Peyer's patch (tissue), 4 donors: Measurements from ENCODE around the gene HELB. TPM values are rescaled to one million over a fixed set of nuclear protein-coding genes. Genes with fewer than 3 reads are reported as not detected.

Experiments
- DNase-seq, 3 donors: peaks; one replicate each; pipeline ENCODE4 v3.0.0-alpha.2; 2017 to 2019
- H3K27ac ChIP-seq, 4 donors: fragments of 200-600 bp; sonication (generic); one replicate each; pipeline ENCODE4 v1.5.1; 2016 to 2019
- H3K27me3 ChIP-seq, 2 donors: fragments of 200-600 bp; sonication (generic); one replicate each; pipeline ENCODE4 v1.5.1; 2019
- H3K36me3 ChIP-seq, 3 donors: fragments of 200-600 bp; sonication (generic); one replicate each; pipeline ENCODE4 v1.5.1; 2016 to 2019
- H3K4me1 ChIP-seq, 4 donors: fragments of 200-600 bp; sonication (generic); one replicate each; pipeline ENCODE4 v1.5.1; 2016 to 2019
- H3K4me3 ChIP-seq, 4 donors: fragments of 200-600 bp; sonication (generic); 1 replicate in 3 of 4; 2 replicates in 1 of 4; pipeline ENCODE4 v1.5.1; 2016 to 2019; ENCODE audit warnings: mild to moderate bottlenecking in 1 of 4
- H3K9me3 ChIP-seq, 4 donors: fragments of 200-600 bp; sonication (generic); one replicate each; pipeline ENCODE4 v1.5.1; 2016 to 2019; ENCODE audit warnings: mild to moderate bottlenecking in 1 of 4
- POLR2A ChIP-seq, 2 donors: fragments of 450-650 bp; IDR thresholded peaks; one replicate each; pipeline ENCODE4 v1.5.1; 2017; ENCODE audit warnings: antibody characterized with exemption in 2 of 2, mild to moderate bottlenecking in 2 of 2, moderate library complexity in 2 of 2
- total RNA-seq, 4 donors: library from RNA; depleted of rRNA; stranded (reverse); fragments of >200 nt; gene quantifications; one replicate each; pipeline ENCODE4 v1.1.0, GENCODE V29; 2016
- TF ChIP-seq, protein P1 (sequence below), 6 experiments: fragments of 450-650 bp in 4 of 6; fragments of 200-600 bp in 2 of 6; sonication (generic) in 1 of 6; IDR thresholded peaks; one replicate each; pipeline ENCODE4 v1.5.1; 2017 to 2019; ENCODE audit warnings: antibody characterized with exemption in 6 of 6, mild to moderate bottlenecking in 3 of 6, moderate library complexity in 1 of 6

HELB gene
- total RNA-seq, 4 donors from 2014 or later = 6.1 to 19.8 (median 8.3) TPM

DNA sequence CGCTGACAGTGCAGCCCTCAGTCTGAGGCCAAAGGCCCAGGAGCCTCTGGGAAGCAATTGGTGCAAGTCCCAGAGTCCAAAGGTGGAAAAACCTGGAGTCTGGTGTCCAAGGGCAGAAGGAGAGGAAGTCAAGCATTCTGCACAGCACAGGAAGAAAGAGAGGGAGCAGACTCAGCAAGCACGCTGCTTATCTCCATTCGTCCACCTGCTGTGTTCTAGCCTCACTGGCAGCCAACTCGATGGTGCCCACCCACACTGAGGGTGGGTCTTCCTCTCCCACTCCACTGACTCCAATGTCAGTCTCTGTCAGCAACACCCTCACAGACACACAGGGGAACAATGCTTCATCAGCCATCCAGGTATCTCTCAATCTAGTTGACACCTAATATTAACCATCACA lies 38.8 kb downstream of the HELB start:
- no peak overlapping the region for H3K27ac ChIP-seq
- peak in 1 of 3 donors; percentile 52 for DNase-seq
- no peak overlapping the region for H3K4me3 ChIP-seq
- H3K9me3 ChIP-seq = no peaks in the 10 kb centered on the region
- TF ChIP-seq, protein P1, sequence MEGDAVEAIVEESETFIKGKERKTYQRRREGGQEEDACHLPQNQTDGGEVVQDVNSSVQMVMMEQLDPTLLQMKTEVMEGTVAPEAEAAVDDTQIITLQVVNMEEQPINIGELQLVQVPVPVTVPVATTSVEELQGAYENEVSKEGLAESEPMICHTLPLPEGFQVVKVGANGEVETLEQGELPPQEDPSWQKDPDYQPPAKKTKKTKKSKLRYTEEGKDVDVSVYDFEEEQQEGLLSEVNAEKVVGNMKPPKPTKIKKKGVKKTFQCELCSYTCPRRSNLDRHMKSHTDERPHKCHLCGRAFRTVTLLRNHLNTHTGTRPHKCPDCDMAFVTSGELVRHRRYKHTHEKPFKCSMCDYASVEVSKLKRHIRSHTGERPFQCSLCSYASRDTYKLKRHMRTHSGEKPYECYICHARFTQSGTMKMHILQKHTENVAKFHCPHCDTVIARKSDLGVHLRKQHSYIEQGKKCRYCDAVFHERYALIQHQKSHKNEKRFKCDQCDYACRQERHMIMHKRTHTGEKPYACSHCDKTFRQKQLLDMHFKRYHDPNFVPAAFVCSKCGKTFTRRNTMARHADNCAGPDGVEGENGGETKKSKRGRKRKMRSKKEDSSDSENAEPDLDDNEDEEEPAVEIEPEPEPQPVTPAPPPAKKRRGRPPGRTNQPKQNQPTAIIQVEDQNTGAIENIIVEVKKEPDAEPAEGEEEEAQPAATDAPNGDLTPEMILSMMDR (IDR thresholded peaks at IDR 0.05) = no peak
- TF ChIP-seq POLR2A (IDR thresholded peaks at IDR 0.05) = no peak
- no peaks in the 10 kb centered on the region for H3K4me1 ChIP-seq
- H3K27me3 ChIP-seq = no peaks in the 10 kb centered on the region
- H3K36me3 ChIP-seq = peaks cover 0 to 17% (median 0%) of the 10 kb centered on the region in 3 donors

DNA sequence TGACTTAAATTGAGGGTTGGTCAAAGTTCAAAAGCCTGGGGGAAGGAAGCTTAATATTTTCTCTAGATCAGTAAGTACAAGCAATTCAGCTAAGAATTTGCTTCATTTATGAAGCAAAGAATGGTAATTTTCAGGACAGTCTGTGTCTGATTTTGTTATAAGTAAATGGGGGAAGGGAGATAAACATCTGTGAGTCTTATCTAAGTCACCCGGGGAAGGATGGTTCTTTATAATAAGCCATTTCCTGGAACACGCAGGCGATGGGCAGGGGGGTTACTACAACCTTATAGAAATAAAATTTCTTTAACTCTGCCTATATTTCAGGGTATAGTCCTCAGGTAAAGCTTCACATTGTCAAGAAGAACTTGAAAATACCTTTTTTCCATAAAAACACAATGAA lies 42.9 kb downstream of the HELB start:
- no peak for TF ChIP-seq POLR2A (IDR thresholded peaks at IDR 0.05)
- TF ChIP-seq, protein P1 (IDR thresholded peaks at IDR 0.05) = no peak
- Histone ChIP-seq H3K9me3 (no peaks in the 10 kb centered on the region), H3K4me1 (no peaks in the 10 kb centered on the region), H3K27ac (no peak overlapping the region), H3K4me3 (no peak overlapping the region), H3K27me3 (no peaks in the 10 kb centered on the region), H3K36me3 (peaks cover 0 to 5% (median 0%) of the 10 kb centered on the region in 3 donors)
- DNase-seq = no peak

DNA sequence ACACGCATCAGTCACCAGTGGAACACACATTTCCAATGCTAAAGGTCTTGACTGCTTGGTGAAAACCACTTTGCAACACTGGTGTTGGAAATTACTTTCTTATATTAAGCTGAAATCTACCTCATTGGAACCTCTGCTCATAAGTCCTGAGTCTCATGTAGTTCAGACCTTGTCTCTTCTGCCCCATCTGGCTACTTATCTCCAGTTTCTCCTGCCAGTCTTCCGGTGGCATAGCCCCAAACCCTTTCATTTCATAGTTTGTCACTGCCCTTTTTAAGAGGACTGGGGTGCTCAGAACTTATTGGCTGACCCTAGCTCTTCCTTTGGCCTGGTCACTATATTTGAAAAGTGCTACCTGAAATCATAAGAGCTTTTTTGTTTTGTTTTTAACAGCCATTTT lies 43.7 kb downstream of the HELB start:
- no peaks in the 10 kb centered on the region for H3K9me3 ChIP-seq
- no peak overlapping the region for H3K4me3 ChIP-seq
- no peaks in the 10 kb centered on the region for H3K27me3 ChIP-seq
- H3K36me3 ChIP-seq = peaks cover 0 to 5% (median 0%) of the 10 kb centered on the region in 3 donors
- no peak for TF ChIP-seq POLR2A (IDR thresholded peaks at IDR 0.05)
- TF ChIP-seq, protein P1 (IDR thresholded peaks at IDR 0.05) = no peak
- H3K27ac ChIP-seq = no peak overlapping the region
- DNase-seq = no peak
- H3K4me1 ChIP-seq = no peaks in the 10 kb centered on the region

DNA sequence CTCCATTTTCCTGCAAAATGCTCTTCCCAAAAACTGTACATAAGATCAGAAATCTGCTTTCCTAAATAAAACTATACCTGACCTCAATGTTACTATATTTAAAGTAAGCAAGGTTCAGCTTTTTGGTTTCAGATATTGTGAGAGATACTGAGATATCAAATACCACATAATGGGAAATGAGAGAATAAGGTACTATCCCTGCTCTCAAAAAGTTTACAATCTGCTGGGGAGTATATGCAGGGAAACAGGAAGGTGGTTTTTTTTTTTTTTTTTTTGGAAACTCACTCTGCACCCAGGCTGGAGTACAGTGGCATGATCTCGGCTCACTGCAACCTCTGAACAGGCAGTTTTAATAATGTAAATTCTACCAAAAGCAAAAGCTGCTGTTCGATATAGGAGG lies 49.0 kb downstream of the HELB start:
- Histone ChIP-seq H3K27ac (no peak overlapping the region), H3K9me3 (no peaks in the 10 kb centered on the region), H3K4me1 (no peaks in the 10 kb centered on the region), H3K36me3 (no peaks in the 10 kb centered on the region), H3K4me3 (no peak overlapping the region), H3K27me3 (no peaks in the 10 kb centered on the region)
- TF ChIP-seq, protein P1 (IDR thresholded peaks at IDR 0.05) = no peak
- no peak for TF ChIP-seq POLR2A (IDR thresholded peaks at IDR 0.05)
- no peak for DNase-seq

DNA sequence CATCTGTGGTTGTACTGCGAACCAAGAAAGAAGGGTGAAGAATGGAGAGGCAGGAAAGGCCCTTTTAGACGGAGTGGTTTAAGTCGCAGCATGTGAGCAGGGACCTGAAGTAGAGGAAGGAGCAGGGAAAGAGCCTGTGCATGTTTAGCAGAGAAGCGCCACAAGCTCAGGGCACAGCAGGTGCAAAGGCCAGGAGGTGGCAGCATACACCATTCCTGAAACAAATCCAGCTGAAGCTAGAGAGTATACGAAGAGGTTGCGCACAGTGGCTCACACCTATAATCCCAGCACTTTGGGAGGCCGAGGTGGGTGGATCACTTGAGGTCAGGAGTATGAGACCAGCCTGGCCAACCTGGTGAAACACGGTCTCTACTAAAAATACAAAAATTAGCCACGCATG lies 49.9 kb downstream of the HELB start:
- no peak for DNase-seq
- Histone ChIP-seq H3K9me3 (no peaks in the 10 kb centered on the region), H3K4me3 (no peak overlapping the region), H3K4me1 (no peaks in the 10 kb centered on the region), H3K27me3 (no peaks in the 10 kb centered on the region), H3K36me3 (no peaks in the 10 kb centered on the region), H3K27ac (no peak overlapping the region)
- TF ChIP-seq, protein P1 (IDR thresholded peaks at IDR 0.05) = peak in 3 of 6 experiments; percentile 9 to 22 (median 13)
- TF ChIP-seq POLR2A (IDR thresholded peaks at IDR 0.05) = no peak

DNA sequence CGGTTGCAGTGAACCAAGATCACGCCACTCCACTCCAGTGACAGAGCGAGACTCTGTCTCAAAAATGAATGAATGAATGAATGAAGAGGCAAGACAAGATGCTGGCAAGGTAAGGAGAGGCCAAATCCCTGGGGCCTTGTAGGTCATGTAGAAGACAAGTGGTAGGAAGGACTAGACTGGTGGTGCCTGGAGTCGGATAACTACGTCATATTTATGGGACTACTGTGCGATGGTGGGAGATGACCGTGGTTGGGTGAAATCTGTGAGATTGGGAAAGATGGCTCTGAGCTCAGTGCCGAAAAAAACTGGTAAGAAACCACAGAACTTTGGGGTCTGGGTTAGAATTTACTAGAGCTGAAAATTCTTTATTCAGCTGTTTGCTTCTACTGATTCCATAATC lies 50.6 kb downstream of the HELB start:
- DNase-seq = no peak
- Histone ChIP-seq H3K4me1 (no peaks in the 10 kb centered on the region), H3K4me3 (no peak overlapping the region), H3K36me3 (no peaks in the 10 kb centered on the region), H3K9me3 (no peaks in the 10 kb centered on the region), H3K27me3 (no peaks in the 10 kb centered on the region), H3K27ac (no peak overlapping the region)
- TF ChIP-seq POLR2A (IDR thresholded peaks at IDR 0.05) = no peak
- TF ChIP-seq, protein P1 (IDR thresholded peaks at IDR 0.05) = no peak
